Endothelial cell of umbilical vein (primary cell): Measurements from ENCODE around the gene SNAPIN. TPM values are rescaled to one million over a fixed set of nuclear protein-coding genes. Genes with fewer than 3 reads are reported as not detected.

ENCODE experiments used
- BruUV-seq: library from RNA; stranded (reverse); fragments of 400-500 nt; replicated peaks from 2 replicates; lab custom pipeline; 2021; lab: Mats Ljungman, UMichigan
- CTCF ChIA-PET: fragments of 300-600, 350-600 bp; sonication (Branson Sonifier 250); formaldehyde crosslinking; loops from one replicate; lab custom pipeline; 2021; ENCODE audit warnings: antibody characterized with exemption, inconsistent platforms; lab: Charles Lee
- POLR2A ChIA-PET: fragments of 300-600, 350-600 bp; sonication (Branson Sonifier 250); formaldehyde crosslinking; loops from one replicate; lab custom pipeline; 2021; ENCODE audit warnings: antibody characterized with exemption, inconsistent platforms; lab: Charles Lee
- DNase-seq: peaks from one replicate; pipeline ENCODE4 v3.0.0-alpha.2; 2011; ENCODE audit warnings: low read depth, low spot score
- FAIRE-seq: peaks from 2 replicates; lab custom pipeline; 2011; peaks lifted over from hg19 to GRCh38; lab: Jason Lieb, UNC
- H2AFZ ChIP-seq: 2 replicates; pipeline ENCODE4 v1.6.0; 2012; ENCODE audit warnings: low read depth, low read length, control low read depth, inconsistent platforms
- H3K27ac ChIP-seq: 2 replicates; pipeline ENCODE4 v1.5.1; 2011; ENCODE audit warnings: low read depth, mild to moderate bottlenecking, control low read depth, low read length, moderate library complexity; ENCODE audit not compliant: insufficient read depth
- H3K27me3 ChIP-seq, 2 experiments: 2 replicates each; pipeline versions ENCODE4 v1.6.0 to v1.6.1; 2011; ENCODE audit warnings: low read length in 2 of 2, mixed read lengths in 1 of 2; ENCODE audit not compliant: control insufficient read depth in 2 of 2, insufficient read depth in 2 of 2
- H3K36me3 ChIP-seq, 2 experiments: 2 replicates in 1 of 2; 3 replicates in 1 of 2; pipeline ENCODE4 v1.5.1; 2011; ENCODE audit warnings: low read length in 2 of 2, mild to moderate bottlenecking in 1 of 2, moderate library complexity in 1 of 2; ENCODE audit not compliant: control insufficient read depth in 2 of 2, insufficient read depth in 2 of 2; ENCODE audit errors: extremely low read depth in 1 of 2
- H3K4me1 ChIP-seq: 3 replicates; pipeline ENCODE4 v1.5.1; 2011; ENCODE audit warnings: mild to moderate bottlenecking, low read length; ENCODE audit not compliant: control insufficient read depth, insufficient read depth; ENCODE audit errors: extremely low read depth
- H3K4me2 ChIP-seq: 2 replicates; pipeline ENCODE4 v1.6.1; 2011; ENCODE audit warnings: low read length, control low read depth, mixed read lengths; ENCODE audit not compliant: insufficient read depth
- H3K4me3 ChIP-seq, 3 experiments: fragments of 200-600 bp in 1 of 3; sonication (generic), shearing (Covaris generic) in 1 of 3; replicated peaks in 1 of 3; 2 replicates each; pipeline ENCODE4 v1.5.1; 2011 to 2016; ENCODE audit warnings: control low read depth in 3 of 3, low read length in 3 of 3, mild to moderate bottlenecking in 2 of 3, inconsistent platforms in 1 of 3, low read depth in 1 of 3, moderate library complexity in 1 of 3; ENCODE audit not compliant: insufficient read depth in 1 of 3
- H3K79me2 ChIP-seq: 2 replicates; pipeline ENCODE4 v1.6.0; 2012; ENCODE audit warnings: low read length, inconsistent platforms; ENCODE audit not compliant: control insufficient read depth, insufficient read depth
- H3K9ac ChIP-seq: replicated peaks from 2 replicates; pipeline ENCODE3; 2011; ENCODE audit warnings: low read length, control low read depth; ENCODE audit not compliant: insufficient read depth; ENCODE audit errors: extremely low read depth
- H3K9me1 ChIP-seq: replicated peaks from 3 replicates; pipeline ENCODE4 v1.6.0; 2011; ENCODE audit warnings: mild to moderate bottlenecking, low read length; ENCODE audit not compliant: control insufficient read depth, insufficient read depth; ENCODE audit errors: extremely low read depth
- H3K9me3 ChIP-seq: replicated peaks from 2 replicates; pipeline ENCODE4 v1.5.1; 2012; ENCODE audit warnings: low read length, inconsistent platforms; ENCODE audit not compliant: control insufficient read depth, insufficient read depth
- H4K20me1 ChIP-seq: replicated peaks from 2 replicates; pipeline ENCODE3; 2011; ENCODE audit warnings: mild to moderate bottlenecking, low read length; ENCODE audit not compliant: control insufficient read depth, insufficient read depth; ENCODE audit errors: extremely low read depth
- EZH2 ChIP-seq: IDR thresholded peaks from 2 replicates; pipeline ENCODE4 v1.6.1; 2012; ENCODE audit warnings: borderline replicate concordance, low read depth, mild to moderate bottlenecking, moderate library complexity, low read length, inconsistent platforms; ENCODE audit not compliant: severe bottlenecking
- FOS ChIP-seq: IDR thresholded peaks from 2 replicates; pipeline ENCODE4 v1.6.1; 2011; ENCODE audit warnings: mild to moderate bottlenecking, low read length, moderate library complexity, borderline replicate concordance; ENCODE audit not compliant: insufficient read depth
- GATA2 ChIP-seq: IDR thresholded peaks from 2 replicates; pipeline ENCODE4 v1.7.0; 2011; ENCODE audit warnings: low read depth, mild to moderate bottlenecking, moderate library complexity, mixed read lengths, low read length; ENCODE audit not compliant: insufficient read length, insufficient read depth
- JUN ChIP-seq: IDR thresholded peaks from 2 replicates; pipeline ENCODE4 v1.6.1; 2011; ENCODE audit warnings: borderline replicate concordance, low read depth; ENCODE audit not compliant: insufficient read length, insufficient read depth
- MAX ChIP-seq: IDR thresholded peaks from 2 replicates; pipeline ENCODE4 v1.6.1; 2011; ENCODE audit not compliant: insufficient read depth, insufficient read length
- MYC ChIP-seq: IDR thresholded peaks from one replicate; pipeline ENCODE4 v1.6.1; 2011; ENCODE audit warnings: mild to moderate bottlenecking, low read depth, low read length
- POLR2A ChIP-seq: IDR thresholded peaks from 2 replicates; pipeline ENCODE4 v1.6.1; 2012; ENCODE audit warnings: low read depth, mild to moderate bottlenecking, control low read depth, low read length
- POLR2AphosphoS5 ChIP-seq: IDR thresholded peaks from 2 replicates; pipeline ENCODE4 v1.6.1; 2012; ENCODE audit warnings: low read depth, mild to moderate bottlenecking, control low read depth, low read length, moderate library complexity; ENCODE audit not compliant: insufficient read depth
- dilution Hi-C: fragments of 300-500 bp; cut with MboI; formaldehyde crosslinking; loops from one replicate; pipeline ENCODE4 v1.15.0; 2019; ENCODE audit warnings: low sequenced_read_pairs; ENCODE audit not compliant: extremely low pct_ligation_motif_present
- intact Hi-C: fragments of 100-400 bp; cut with micrococcal nuclease; formaldehyde crosslinking; loops from one replicate; pipeline ENCODE4 v1.10.0; 2022
- polyA plus RNA-seq, 4 experiments: library from polyadenylated mRNA; depleted of rRNA in 3 of 4; stranded (reverse) in 3 of 4; unstranded in 1 of 4; fragments of >200 nt; gene quantifications; 2 replicates each; pipeline versions ENCODE4 v1.2.1 to v1.2.3, GENCODE V29; 2011 to 2012; ENCODE audit warnings: missing spikeins in 1 of 4
- total RNA-seq: library from RNA; stranded (reverse); gene quantifications from 2 replicates; pipeline ENCODE4 v1.2.3, GENCODE V29; 2021
- TF ChIP-seq, protein P1 (sequence below), 2 donors: IDR thresholded peaks; 1 replicate in 1 of 2; 2 replicates in 1 of 2; pipeline ENCODE4 v1.5.1; 2011; ENCODE audit warnings: low read length in 2 of 2, mild to moderate bottlenecking in 2 of 2, moderate library complexity in 2 of 2, control low read depth in 1 of 2, inconsistent platforms in 1 of 2, low read depth in 1 of 2; ENCODE audit not compliant: insufficient read depth in 1 of 2; ENCODE audit errors: extremely low read depth in 1 of 2

Gene SNAPIN
- total and polyA plus RNA-seq, 2 donors (not counting 3 experiments of a cell fraction or from before 2014, with no cell fraction given) = 36.8 to 55.1 TPM

- no TSS peak for BruUV-seq
- Histone ChIP-seq H3K9me3 (no peaks in the 10 kb centered on the region), H3K4me2 (peak overlapping the region; percentile 91), H3K4me1 (peaks cover 11% of the 10 kb centered on the region), H3K9ac (peak overlapping the region; percentile 98), H3K27me3 (no peaks in the 10 kb centered on the region), H3K9me1 (no peaks in the 10 kb centered on the region), H3K79me2 (peaks cover 36% of the 10 kb centered on the region), H2AFZ (no peak overlapping the region), H3K36me3 (peaks cover 28 to 32% of the 10 kb centered on the region in 2 experiments), H4K20me1 (no peaks in the 10 kb centered on the region), H3K27ac (no peak overlapping the region), H3K4me3 (peak overlapping the region; percentile 69 to 98 (median 92))
- CTCF ChIA-PET = no interaction called here
- no peak for TF ChIP-seq MAX
- no peak for TF ChIP-seq JUN
- TF ChIP-seq POLR2AphosphoS5 = no peak
- TF ChIP-seq GATA2 = no peak
- no peak for TF ChIP-seq MYC
- TF ChIP-seq, protein P1, sequence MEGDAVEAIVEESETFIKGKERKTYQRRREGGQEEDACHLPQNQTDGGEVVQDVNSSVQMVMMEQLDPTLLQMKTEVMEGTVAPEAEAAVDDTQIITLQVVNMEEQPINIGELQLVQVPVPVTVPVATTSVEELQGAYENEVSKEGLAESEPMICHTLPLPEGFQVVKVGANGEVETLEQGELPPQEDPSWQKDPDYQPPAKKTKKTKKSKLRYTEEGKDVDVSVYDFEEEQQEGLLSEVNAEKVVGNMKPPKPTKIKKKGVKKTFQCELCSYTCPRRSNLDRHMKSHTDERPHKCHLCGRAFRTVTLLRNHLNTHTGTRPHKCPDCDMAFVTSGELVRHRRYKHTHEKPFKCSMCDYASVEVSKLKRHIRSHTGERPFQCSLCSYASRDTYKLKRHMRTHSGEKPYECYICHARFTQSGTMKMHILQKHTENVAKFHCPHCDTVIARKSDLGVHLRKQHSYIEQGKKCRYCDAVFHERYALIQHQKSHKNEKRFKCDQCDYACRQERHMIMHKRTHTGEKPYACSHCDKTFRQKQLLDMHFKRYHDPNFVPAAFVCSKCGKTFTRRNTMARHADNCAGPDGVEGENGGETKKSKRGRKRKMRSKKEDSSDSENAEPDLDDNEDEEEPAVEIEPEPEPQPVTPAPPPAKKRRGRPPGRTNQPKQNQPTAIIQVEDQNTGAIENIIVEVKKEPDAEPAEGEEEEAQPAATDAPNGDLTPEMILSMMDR (IDR thresholded peaks at IDR 0.05; ENCODE audit: extremely low read depth in 1 of 2, insufficient read depth in 1 of 2, low read depth in 1 of 2, low read length in 2 of 2) = no peak
- TF ChIP-seq EZH2 = no peak
- TF ChIP-seq POLR2A = no peak
- TF ChIP-seq FOS = no peak
- dilution Hi-C loops (no loop called here), intact Hi-C loops (loop anchor here (5.0 kb wide), 1 partner anchor 37 kb away; the partner anchor contains the start of gene CHTOP)
- no peak for DNase-seq
- POLR2A ChIA-PET = no interaction called here
- FAIRE-seq = peak; percentile 8
These were observed 11.1 kb downstream of the SNAPIN start for GRCh38 chr1:153669606-153670005.
